Mucosa of stomach (tissue), 1 donor: Measurements from ENCODE around the gene TCHP.

Experiments used
- H3K27me3 ChIP-seq: one replicate; pipeline ENCODE4 v1.7.0; 2013; ENCODE audit warnings: mild to moderate bottlenecking, low read length; ENCODE audit not compliant: control insufficient read depth, insufficient read depth
- H3K36me3 ChIP-seq: one replicate; pipeline ENCODE4 v1.7.0; 2013; ENCODE audit warnings: low read length; ENCODE audit not compliant: control insufficient read depth, insufficient read depth
- H3K4me1 ChIP-seq: one replicate; pipeline ENCODE4 v1.7.0; 2013; ENCODE audit warnings: mild to moderate bottlenecking, low read length; ENCODE audit not compliant: control insufficient read depth, insufficient read depth
- H3K4me3 ChIP-seq: one replicate; pipeline ENCODE4 v1.7.0; 2013; ENCODE audit warnings: low read length
- H3K9ac ChIP-seq: one replicate; pipeline ENCODE4 v1.7.0; 2013; ENCODE audit warnings: mild to moderate bottlenecking, low read length, moderate library complexity
- H3K9me3 ChIP-seq: one replicate; pipeline ENCODE4 v1.7.0; 2013; ENCODE audit warnings: mild to moderate bottlenecking, low read length, moderate library complexity; ENCODE audit not compliant: control insufficient read depth
- donor health status: Pancreatic carcinoma.

The TCHP gene

GRCh38 chr12:109930028-109930800 is 30.1 kb downstream of the TCHP start:
- H3K4me1 ChIP-seq: no peaks in the 10 kb centered on the region
- H3K36me3 ChIP-seq: no peaks in the 10 kb centered on the region

GRCh38 chr12:109931143-109931542 is 31.1 kb downstream of the TCHP start:
- H3K36me3 ChIP-seq: no peaks in the 10 kb centered on the region
- H3K4me3 ChIP-seq: no peak overlapping the region
- no peaks in the 10 kb centered on the region for H3K27me3 ChIP-seq
- H3K4me1 ChIP-seq: no peaks in the 10 kb centered on the region
- no peak overlapping the region for H3K9ac ChIP-seq
- no peaks in the 10 kb centered on the region for H3K9me3 ChIP-seq

More at GRCh38 chr12:109930028-109930800, 30.1 kb downstream of the TCHP start:
- Histone ChIP-seq H3K9me3 (no peaks in the 10 kb centered on the region), H3K4me3 (no peak overlapping the region), H3K27me3 (no peaks in the 10 kb centered on the region), H3K9ac (no peak overlapping the region)

GRCh38 chr12:109932878-109933503 is 32.9 kb downstream of the TCHP start:
- Histone ChIP-seq H3K4me3 (no peak overlapping the region), H3K9ac (no peak overlapping the region), H3K27me3 (no peaks in the 10 kb centered on the region), H3K9me3 (no peaks in the 10 kb centered on the region), H3K36me3 (peaks cover under 1% of the 10 kb centered on the region), H3K4me1 (no peaks in the 10 kb centered on the region)

GRCh38 chr12:109934026-109934425 is 34.0 kb downstream of the TCHP start:
- Histone ChIP-seq H3K27me3 (no peaks in the 10 kb centered on the region), H3K9me3 (no peaks in the 10 kb centered on the region), H3K36me3 (peaks cover 9% of the 10 kb centered on the region), H3K9ac (no peak overlapping the region), H3K4me1 (no peaks in the 10 kb centered on the region), H3K4me3 (no peak overlapping the region)

- Histone ChIP-seq H3K9me3 (no peaks in the 10 kb centered on the region), H3K27me3 (no peaks in the 10 kb centered on the region), H3K9ac (no peak overlapping the region), H3K4me3 (no peak overlapping the region), H3K36me3 (peaks cover 10% of the 10 kb centered on the region), H3K4me1 (no peaks in the 10 kb centered on the region)
These were observed 37.3 kb downstream of the TCHP start for GRCh38 chr12:109937371-109937770.

- no peak overlapping the region for H3K4me3 ChIP-seq
- H3K9me3 ChIP-seq: no peaks in the 10 kb centered on the region
- peaks cover 10% of the 10 kb centered on the region for H3K36me3 ChIP-seq
- no peaks in the 10 kb centered on the region for H3K4me1 ChIP-seq
- H3K27me3 ChIP-seq: no peaks in the 10 kb centered on the region
- no peak overlapping the region for H3K9ac ChIP-seq
These were observed 38.9 kb downstream of the TCHP start for GRCh38 chr12:109938947-109939346.

GRCh38 chr12:109939504-109939903 is 39.4 kb downstream of the TCHP start:
- Histone ChIP-seq H3K9me3 (no peaks in the 10 kb centered on the region), H3K27me3 (no peaks in the 10 kb centered on the region), H3K9ac (no peak overlapping the region), H3K36me3 (peaks cover 10% of the 10 kb centered on the region), H3K4me1 (no peaks in the 10 kb centered on the region), H3K4me3 (no peak overlapping the region)

- peaks cover 10% of the 10 kb centered on the region for H3K36me3 ChIP-seq
- no peak overlapping the region for H3K4me3 ChIP-seq
- H3K27me3 ChIP-seq: no peaks in the 10 kb centered on the region
- H3K9ac ChIP-seq: no peak overlapping the region
- H3K4me1 ChIP-seq: no peaks in the 10 kb centered on the region
- no peaks in the 10 kb centered on the region for H3K9me3 ChIP-seq
These were observed 40.4 kb downstream of the TCHP start for GRCh38 chr12:109940339-109940923.

GRCh38 chr12:109943811-109944210 is 43.7 kb downstream of the TCHP start:
- Histone ChIP-seq H3K4me1 (no peaks in the 10 kb centered on the region), H3K27me3 (no peaks in the 10 kb centered on the region), H3K4me3 (no peak overlapping the region), H3K36me3 (peaks cover 3% of the 10 kb centered on the region), H3K9me3 (no peaks in the 10 kb centered on the region), H3K9ac (no peak overlapping the region)

- H3K9me3 ChIP-seq: no peaks in the 10 kb centered on the region
- no peak overlapping the region for H3K9ac ChIP-seq
- H3K36me3 ChIP-seq: no peaks in the 10 kb centered on the region
- no peaks in the 10 kb centered on the region for H3K27me3 ChIP-seq
- no peak overlapping the region for H3K4me3 ChIP-seq
- no peaks in the 10 kb centered on the region for H3K4me1 ChIP-seq
These were observed 44.7 kb downstream of the TCHP start for GRCh38 chr12:109944561-109945359.

- Histone ChIP-seq H3K9ac (no peak overlapping the region), H3K36me3 (no peaks in the 10 kb centered on the region), H3K4me1 (no peaks in the 10 kb centered on the region)
These were observed 46.4 kb downstream of the TCHP start for GRCh38 chr12:109946505-109946904.

GRCh38 chr12:109946913-109947312 is 46.8 kb downstream of the TCHP start:
- no peak overlapping the region for H3K9ac ChIP-seq
- H3K36me3 ChIP-seq: no peaks in the 10 kb centered on the region
- H3K27me3 ChIP-seq: no peaks in the 10 kb centered on the region
- H3K9me3 ChIP-seq: no peaks in the 10 kb centered on the region
- H3K4me3 ChIP-seq: no peak overlapping the region
- no peaks in the 10 kb centered on the region for H3K4me1 ChIP-seq

More at GRCh38 chr12:109946505-109946904, 46.4 kb downstream of the TCHP start:
- Histone ChIP-seq H3K27me3 (no peaks in the 10 kb centered on the region), H3K4me3 (no peak overlapping the region), H3K9me3 (no peaks in the 10 kb centered on the region)
